SU-DHL-6 (cell line): ENCODE data around the gene MRGPRX2.
A peak's percentile ranks its signal among the peaks of the same experiment; 100 is the strongest.

ENCODE experiments used
- H2AFZ ChIP-seq: fragments of 200-600 bp; sonication (generic); 2 replicates; pipeline ENCODE4 v1.6.1; 2014; ENCODE audit warnings: low read depth, mild to moderate bottlenecking, moderate library complexity, mixed read lengths, antibody characterized with exemption, low read length; ENCODE audit not compliant: severe bottlenecking
- H3F3A ChIP-seq: fragments of 200-600 bp; shearing (Covaris generic); 2 replicates; pipeline ENCODE4 v1.6.0; 2016; ENCODE audit warnings: antibody characterized with exemption, mild to moderate bottlenecking; ENCODE audit not compliant: insufficient read depth
- H3K27ac ChIP-seq: fragments of 200-600 bp; sonication (generic); 2 replicates; pipeline ENCODE4 v1.5.1; 2016; ENCODE audit warnings: low read depth, mild to moderate bottlenecking, low read length, moderate library complexity, mixed read lengths
- H3K27me3 ChIP-seq: fragments of 200-600 bp; sonication (generic), shearing (Covaris generic); 2 replicates; pipeline ENCODE4 v1.6.0; 2014; ENCODE audit warnings: mild to moderate bottlenecking, low read length
- H3K36me3 ChIP-seq: fragments of 200-600 bp; sonication (generic); 2 replicates; pipeline ENCODE4 v1.6.1; 2014; ENCODE audit warnings: mild to moderate bottlenecking, low read length, mixed read lengths
- H3K4me2 ChIP-seq: fragments of 300-600, 200-600 bp; shearing (Covaris generic), sonication (generic); 2 replicates; pipeline ENCODE4 v1.6.0; 2014; ENCODE audit warnings: low read length, low read depth, mild to moderate bottlenecking; ENCODE audit not compliant: poor library complexity, severe bottlenecking
- H3K4me3 ChIP-seq: fragments of 200-600 bp; sonication (generic); 2 replicates; pipeline ENCODE4 v1.5.1; 2014; ENCODE audit warnings: antibody characterized with exemption, low read length, mild to moderate bottlenecking, mixed read lengths; ENCODE audit not compliant: insufficient read depth, poor library complexity, severe bottlenecking
- H3K79me2 ChIP-seq: fragments of 200-600 bp; sonication (generic); 2 replicates; pipeline ENCODE4 v1.6.1; 2014; ENCODE audit warnings: mild to moderate bottlenecking, low read length, moderate library complexity; ENCODE audit not compliant: insufficient read depth
- H3K9ac ChIP-seq: fragments of 200-600 bp; sonication (generic); 2 replicates; pipeline ENCODE4 v1.7.0; 2014; ENCODE audit warnings: mild to moderate bottlenecking, low read length
- H3K9me2 ChIP-seq: fragments of 200-600 bp; sonication (generic); replicated peaks from 2 replicates; pipeline ENCODE4 v1.6.1; 2014; ENCODE audit warnings: low read length; ENCODE audit not compliant: insufficient read depth
- H3K9me3 ChIP-seq: fragments of 200-600 bp; sonication (generic); 2 replicates; pipeline ENCODE4 v1.6.1; 2014; ENCODE audit warnings: low read length, mixed read lengths; ENCODE audit not compliant: insufficient read depth
- H4K20me1 ChIP-seq: fragments of 200-600 bp; sonication (generic); 2 replicates; pipeline ENCODE4 v1.6.1; 2014; ENCODE audit warnings: low read depth, mild to moderate bottlenecking, antibody characterized with exemption, low read length, moderate library complexity, mixed read lengths
- CTCF ChIP-seq: fragments of 200-600 bp; sonication (generic); IDR thresholded peaks from one replicate; pipeline ENCODE4 v1.5.1; 2017; ENCODE audit warnings: antibody characterized with exemption, mild to moderate bottlenecking, low read length, moderate library complexity; ENCODE audit not compliant: insufficient read depth, poor library complexity, severe bottlenecking
- EZH2phosphoT487 ChIP-seq: fragments of 200-600 bp; sonication (generic), shearing (Covaris generic); conservative IDR thresholded peaks from 2 replicates; pipeline ENCODE4 v1.6.1; 2018; ENCODE audit warnings: mild to moderate bottlenecking, antibody characterized with exemption, low read length, moderate library complexity, mixed read lengths

MRGPRX2 gene

GRCh38 chr11:19020831-19021230 lies 39.7 kb downstream of the MRGPRX2 start:
- TF ChIP-seq EZH2phosphoT487 (no peak), CTCF (no peak)
- no peaks in the 10 kb centered on the region for H3K27me3 ChIP-seq
- H3K4me2 ChIP-seq = no peak overlapping the region

GRCh38 chr11:19018901-19019300 lies 41.6 kb downstream of the MRGPRX2 start:
- no peak overlapping the region for H3K4me2 ChIP-seq
- H3K9ac ChIP-seq = no peak overlapping the region
- H3K79me2 ChIP-seq = no peaks in the 10 kb centered on the region
- no peaks in the 10 kb centered on the region for H3F3A ChIP-seq
- H3K9me3 ChIP-seq = no peaks in the 10 kb centered on the region
- TF ChIP-seq CTCF = no peak
- no peak for TF ChIP-seq EZH2phosphoT487
- H3K9me2 ChIP-seq = no peaks in the 10 kb centered on the region
- H4K20me1 ChIP-seq = no peaks in the 10 kb centered on the region
- H2AFZ ChIP-seq = no peak overlapping the region
- H3K27me3 ChIP-seq = no peaks in the 10 kb centered on the region
- no peak overlapping the region for H3K27ac ChIP-seq
- H3K36me3 ChIP-seq = no peaks in the 10 kb centered on the region
- no peak overlapping the region for H3K4me3 ChIP-seq

More at GRCh38 chr11:19020831-19021230, 39.7 kb downstream of the MRGPRX2 start:
- H3K9me3 ChIP-seq = no peaks in the 10 kb centered on the region
- H3F3A ChIP-seq = no peaks in the 10 kb centered on the region
- no peak overlapping the region for H3K4me3 ChIP-seq
- H3K79me2 ChIP-seq = no peaks in the 10 kb centered on the region
- H2AFZ ChIP-seq = no peak overlapping the region
- no peak overlapping the region for H3K9ac ChIP-seq
- no peaks in the 10 kb centered on the region for H3K9me2 ChIP-seq
- H4K20me1 ChIP-seq = no peaks in the 10 kb centered on the region
- no peaks in the 10 kb centered on the region for H3K36me3 ChIP-seq
- H3K27ac ChIP-seq = no peak overlapping the region

GRCh38 chr11:19013181-19013857 lies 47.2 kb downstream of the MRGPRX2 start:
- H3K9me3 ChIP-seq = no peaks in the 10 kb centered on the region
- H3K79me2 ChIP-seq = no peaks in the 10 kb centered on the region
- no peaks in the 10 kb centered on the region for H3F3A ChIP-seq
- no peak overlapping the region for H3K4me3 ChIP-seq
- H3K9ac ChIP-seq = no peak overlapping the region
- H3K36me3 ChIP-seq = no peaks in the 10 kb centered on the region
- no peak overlapping the region for H2AFZ ChIP-seq
- H3K27ac ChIP-seq = no peak overlapping the region
- no peak for TF ChIP-seq EZH2phosphoT487
- TF ChIP-seq CTCF = peak; percentile 30
- H3K4me2 ChIP-seq = no peak overlapping the region
- H4K20me1 ChIP-seq = no peaks in the 10 kb centered on the region
- no peaks in the 10 kb centered on the region for H3K27me3 ChIP-seq
- no peaks in the 10 kb centered on the region for H3K9me2 ChIP-seq
